Measurements from ENCODE around the gene SERPINB8.

DNA sequence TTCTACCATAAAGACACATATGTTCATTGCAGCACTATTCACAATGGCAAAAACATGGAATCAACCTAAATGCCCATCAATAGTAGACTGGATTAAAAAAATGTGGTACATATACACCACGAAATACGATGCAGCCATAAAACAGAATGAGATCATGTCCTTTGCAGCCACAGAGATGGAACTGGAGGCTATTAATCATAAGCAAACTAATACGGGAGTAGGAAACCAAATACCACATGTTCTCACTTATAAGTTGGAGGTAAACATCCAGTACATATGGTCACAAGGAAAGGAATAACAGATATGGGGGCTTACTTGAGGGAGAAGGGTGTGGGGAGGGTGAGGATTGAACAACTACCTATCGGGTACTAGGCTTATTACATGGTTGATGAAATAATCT lies 13.1 kb upstream of the SERPINB8 start:
- TF ChIP-seq, protein P1, sequence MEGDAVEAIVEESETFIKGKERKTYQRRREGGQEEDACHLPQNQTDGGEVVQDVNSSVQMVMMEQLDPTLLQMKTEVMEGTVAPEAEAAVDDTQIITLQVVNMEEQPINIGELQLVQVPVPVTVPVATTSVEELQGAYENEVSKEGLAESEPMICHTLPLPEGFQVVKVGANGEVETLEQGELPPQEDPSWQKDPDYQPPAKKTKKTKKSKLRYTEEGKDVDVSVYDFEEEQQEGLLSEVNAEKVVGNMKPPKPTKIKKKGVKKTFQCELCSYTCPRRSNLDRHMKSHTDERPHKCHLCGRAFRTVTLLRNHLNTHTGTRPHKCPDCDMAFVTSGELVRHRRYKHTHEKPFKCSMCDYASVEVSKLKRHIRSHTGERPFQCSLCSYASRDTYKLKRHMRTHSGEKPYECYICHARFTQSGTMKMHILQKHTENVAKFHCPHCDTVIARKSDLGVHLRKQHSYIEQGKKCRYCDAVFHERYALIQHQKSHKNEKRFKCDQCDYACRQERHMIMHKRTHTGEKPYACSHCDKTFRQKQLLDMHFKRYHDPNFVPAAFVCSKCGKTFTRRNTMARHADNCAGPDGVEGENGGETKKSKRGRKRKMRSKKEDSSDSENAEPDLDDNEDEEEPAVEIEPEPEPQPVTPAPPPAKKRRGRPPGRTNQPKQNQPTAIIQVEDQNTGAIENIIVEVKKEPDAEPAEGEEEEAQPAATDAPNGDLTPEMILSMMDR (optimal IDR thresholded peaks at IDR 0.05 in 1 of 3, IDR thresholded peaks at IDR 0.05 in 1 of 3, conservative IDR thresholded peaks at IDR 0.05 in 1 of 3; ENCODE audit: extremely low read depth in 1 of 3, insufficient read depth in 2 of 3, low read length in 3 of 3): no peak
- TF ChIP-seq EZH2 (IDR thresholded peaks at IDR 0.05; ENCODE audit: low read length): no peak
